ENCODE data around the gene INHBE.

INHBE gene

GRCh38 chr12:57474862-57475261 is 19.8 kb downstream of the INHBE start:
- no peak for DNase-seq (ENCODE audit: low read depth)

GRCh38 chr12:57475271-57476161 is 20.4 kb downstream of the INHBE start:
- no peak for TF ChIP-seq CTCF (IDR thresholded peaks at IDR 0.05; ENCODE audit: control insufficient read depth, insufficient read depth, low read depth, low read length, missing control alignments)
- H3K4me3 ChIP-seq (ENCODE audit: control insufficient read depth, low read depth, low read length): peak overlapping the region; percentile 25
- no peak for DNase-seq (ENCODE audit: low read depth)

More at GRCh38 chr12:57474862-57475261, 19.8 kb downstream of the INHBE start:
- H3K4me3 ChIP-seq (ENCODE audit: control insufficient read depth, low read depth, low read length): no peak overlapping the region
- no peak for TF ChIP-seq CTCF (IDR thresholded peaks at IDR 0.05; ENCODE audit: control insufficient read depth, insufficient read depth, low read depth, low read length, missing control alignments)

- TF ChIP-seq CTCF (IDR thresholded peaks at IDR 0.05; ENCODE audit: control insufficient read depth, insufficient read depth, low read depth, low read length, missing control alignments): peak; percentile 23
- no peak for DNase-seq (ENCODE audit: low read depth)
- no peak overlapping the region; the same call in 1 of the 2 replicates for H3K4me3 ChIP-seq (ENCODE audit: control insufficient read depth, low read depth, low read length)
These were observed 21.3 kb downstream of the INHBE start for GRCh38 chr12:57476162-57476992.

- H3K4me3 ChIP-seq (ENCODE audit: control insufficient read depth, low read depth, low read length): no peak overlapping the region
- DNase-seq (ENCODE audit: low read depth): no peak
- TF ChIP-seq CTCF (IDR thresholded peaks at IDR 0.05; ENCODE audit: control insufficient read depth, insufficient read depth, low read depth, low read length, missing control alignments): no peak
These were observed 22.0 kb downstream of the INHBE start for GRCh38 chr12:57476993-57477709.

GRCh38 chr12:57477710-57478681 is 22.9 kb downstream of the INHBE start:
- no peak for DNase-seq (ENCODE audit: low read depth)
- H3K4me3 ChIP-seq (ENCODE audit: control insufficient read depth, low read depth, low read length): no peak overlapping the region
- TF ChIP-seq CTCF (IDR thresholded peaks at IDR 0.05; ENCODE audit: control insufficient read depth, insufficient read depth, low read depth, low read length, missing control alignments): no peak
